BE2C (cell line): Measurements from ENCODE around the gene BMP10.
"Not testable (repeated sequence)": the region's sequence is repeated elsewhere in the genome, so short reads cannot be mapped to it uniquely, and the experiment has no call there.

Source experiments
- DNase-seq: peaks from one replicate; pipeline ENCODE4 v3.0.0-alpha.2; 2020
- H3K27me3 ChIP-seq: fragments of 250-450 bp; sonication (Bioruptor Pico); 2 replicates; pipeline ENCODE4 v1.5.1; 2020; ENCODE audit warnings: mild to moderate bottlenecking
- H3K36me3 ChIP-seq: fragments of 250-450 bp; sonication (Bioruptor Pico); 2 replicates; pipeline ENCODE4 v1.5.1; 2020; ENCODE audit warnings: mild to moderate bottlenecking
- H3K4me1 ChIP-seq: fragments of 250-450 bp; sonication (Bioruptor Pico); 2 replicates; pipeline ENCODE4 v1.5.1; 2020
- H3K4me3 ChIP-seq: 2 replicates; pipeline ENCODE4 v1.5.1; 2011; ENCODE audit warnings: low read depth, low read length
- H3K9me3 ChIP-seq: fragments of 250-450 bp; sonication (Bioruptor Pico); 2 replicates; pipeline ENCODE4 v1.5.1; 2020
- CTCF ChIP-seq: IDR thresholded peaks from 2 replicates; pipeline ENCODE4 v1.5.1; 2012; ENCODE audit warnings: mild to moderate bottlenecking, low read depth, low read length

The BMP10 gene

DNA sequence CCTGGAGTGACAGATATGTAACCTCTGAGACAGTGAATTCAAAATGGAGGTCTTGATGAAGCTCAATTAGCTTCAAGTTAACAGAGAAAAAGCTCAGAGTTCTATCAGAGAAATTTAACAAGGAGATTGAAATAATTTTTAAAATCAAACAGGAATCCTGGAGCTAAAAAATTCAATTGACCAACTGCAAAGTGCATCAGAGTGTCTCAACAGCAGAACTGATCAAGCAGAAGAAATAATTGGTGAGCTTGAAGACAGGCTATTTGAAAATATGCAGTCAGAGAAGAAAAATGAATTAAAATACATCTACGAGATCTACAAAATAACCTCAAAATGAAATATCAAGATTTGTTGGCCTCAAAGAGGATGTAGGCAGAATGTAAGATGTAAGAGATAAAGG lies 30.4 kb upstream of the BMP10 start:
- no peak for TF ChIP-seq CTCF

GRCh38 chr2:68901199-68901514 lies 30.0 kb upstream of the BMP10 start:
- no peak; the same call in 1 of the 2 replicates for TF ChIP-seq CTCF
- Histone ChIP-seq H3K4me3 (no peak overlapping the region), H3K4me1 (no peaks in the 10 kb centered on the region), H3K9me3 (no peaks in the 10 kb centered on the region), H3K27me3 (no peaks in the 10 kb centered on the region), H3K36me3 (no peaks in the 10 kb centered on the region)
- DNase-seq, result no peak

More for the DNA sequence above, 30.4 kb upstream of the BMP10 start:
- Histone ChIP-seq H3K4me3 (no peak overlapping the region), H3K27me3 (no peaks in the 10 kb centered on the region), H3K9me3 (no peaks in the 10 kb centered on the region), H3K4me1 (no peaks in the 10 kb centered on the region), H3K36me3 (no peaks in the 10 kb centered on the region)
- DNase-seq, result no peak

DNA sequence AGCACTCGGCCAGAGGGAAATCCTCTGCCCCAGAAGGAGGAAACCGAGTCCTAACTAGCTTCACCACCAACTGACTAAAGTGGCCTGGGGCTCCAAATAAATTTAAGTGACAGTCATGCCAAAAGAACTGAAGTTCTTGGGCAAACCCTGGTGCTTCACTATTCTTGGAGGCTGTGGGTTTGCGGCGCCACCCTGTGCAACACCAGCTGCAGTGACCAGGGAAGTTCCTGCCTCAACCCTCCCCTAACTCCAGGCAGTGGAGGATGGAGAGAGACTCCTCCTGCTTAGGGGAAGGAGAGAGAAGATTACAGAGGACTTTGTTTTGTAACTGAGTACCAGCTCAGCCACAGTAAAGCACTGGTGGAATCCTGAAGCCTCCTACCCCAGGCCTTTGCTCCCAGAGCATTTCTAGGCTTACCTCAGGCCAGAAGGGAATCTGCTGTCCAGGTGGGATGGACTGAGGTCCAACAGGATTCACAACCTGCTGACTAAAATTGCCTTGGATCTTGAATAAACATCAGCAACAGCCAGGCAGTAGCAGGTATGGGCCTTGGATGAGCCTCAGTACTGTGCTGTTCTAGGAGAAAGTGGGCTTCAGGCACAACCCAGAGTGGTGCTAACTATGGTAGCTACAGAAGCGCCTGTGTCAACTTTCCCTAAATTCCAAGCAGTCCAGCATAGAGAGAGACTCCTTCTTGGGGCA lies 29.4 kb upstream of the BMP10 start:
- Histone ChIP-seq H3K4me1 (no peaks in the 10 kb centered on the region), H3K4me3 (no peak overlapping the region), H3K27me3 (no peaks in the 10 kb centered on the region), H3K9me3 (no peaks in the 10 kb centered on the region), H3K36me3 (no peaks in the 10 kb centered on the region)
- no peak for DNase-seq
- TF ChIP-seq CTCF, result no peak

- not testable (repeated sequence) for DNase-seq, H3K9me3 ChIP-seq, H3K27me3 ChIP-seq, H3K4me3 ChIP-seq, H3K4me1 ChIP-seq, H3K36me3 ChIP-seq
These were observed 24.8 kb upstream of the BMP10 start for GRCh38 chr2:68895981-68896380.

GRCh38 chr2:68889500-68889899 lies 18.3 kb upstream of the BMP10 start:
- no peaks in the 10 kb centered on the region for H3K36me3 ChIP-seq
- H3K9me3 ChIP-seq, result no peaks in the 10 kb centered on the region
- TF ChIP-seq CTCF, result no peak
- no peaks in the 10 kb centered on the region for H3K27me3 ChIP-seq
- DNase-seq, result no peak
- H3K4me1 ChIP-seq, result no peaks in the 10 kb centered on the region
- no peak overlapping the region for H3K4me3 ChIP-seq

- no peak overlapping the region for H3K4me3 ChIP-seq
- H3K27me3 ChIP-seq, result no peaks in the 10 kb centered on the region
- no peak for DNase-seq
- no peaks in the 10 kb centered on the region for H3K9me3 ChIP-seq
- H3K36me3 ChIP-seq, result no peaks in the 10 kb centered on the region
- no peak for TF ChIP-seq CTCF
- no peaks in the 10 kb centered on the region for H3K4me1 ChIP-seq
These were observed 17.8 kb upstream of the BMP10 start for GRCh38 chr2:68889021-68889420.
